Measurements from ENCODE around the gene SLC17A7.

The SLC17A7 gene

GRCh38 chr19:49441210-49441959, at the start of gene SLC17A7:
SLC17A7 (minus strand) TSS chr19:49441527; CDS start chr19:49441379, 148 bp downstream.
- Mint-ChIP-seq H3K27me3 (peaks cover 60% of the 10 kb centered on the region), H3K4me1 (ENCODE audit: low read depth) (peaks cover 31% of the 10 kb centered on the region), H3K9me3 (no peaks in the 10 kb centered on the region), H3K4me3 (peak within 1 kb of the TSS; percentile 79), H3K27ac (no peak within 1 kb of the TSS), H3K36me3 (ENCODE audit: low read depth) (peaks cover 6% of the 10 kb centered on the region)
- DNase-seq: peak; percentile 65

- H3K36me3 Mint-ChIP-seq (ENCODE audit: low read depth): peaks cover 73% of the 10 kb centered on the region
- DNase-seq: peak; percentile 63
- H3K9me3 Mint-ChIP-seq: no peaks in the 10 kb centered on the region
- peaks cover 4% of the 10 kb centered on the region for H3K27me3 Mint-ChIP-seq
- peak overlapping the region; percentile 97 for H3K4me3 Mint-ChIP-seq
- H3K4me1 Mint-ChIP-seq (ENCODE audit: low read depth): peaks cover 48% of the 10 kb centered on the region
- peak overlapping the region; percentile 99 for H3K27ac Mint-ChIP-seq
Measured at GRCh38 chr19:49490287-49491029, 49.1 kb upstream of the SLC17A7 start.

- peak overlapping the region; percentile 99 for H3K27ac Mint-ChIP-seq
- H3K4me3 Mint-ChIP-seq: peak overlapping the region; percentile 97
- peaks cover 77% of the 10 kb centered on the region for H3K36me3 Mint-ChIP-seq (ENCODE audit: low read depth)
- DNase-seq: peak; percentile 77
- H3K27me3 Mint-ChIP-seq: peaks cover 4% of the 10 kb centered on the region
- H3K4me1 Mint-ChIP-seq (ENCODE audit: low read depth): peaks cover 43% of the 10 kb centered on the region
- no peaks in the 10 kb centered on the region for H3K9me3 Mint-ChIP-seq
Measured at GRCh38 chr19:49489601-49490167, 48.4 kb upstream of the SLC17A7 start.

GRCh38 chr19:49488863-49489537, 47.7 kb upstream of the SLC17A7 start:
- peak; percentile 70 for DNase-seq
- H3K27me3 Mint-ChIP-seq: peaks cover 4% of the 10 kb centered on the region
- H3K4me1 Mint-ChIP-seq (ENCODE audit: low read depth): peaks cover 43% of the 10 kb centered on the region
- H3K27ac Mint-ChIP-seq: peak overlapping the region; percentile 99
- no peaks in the 10 kb centered on the region for H3K9me3 Mint-ChIP-seq
- peaks cover 82% of the 10 kb centered on the region for H3K36me3 Mint-ChIP-seq (ENCODE audit: low read depth)
- peak overlapping the region; percentile 97 for H3K4me3 Mint-ChIP-seq

- Mint-ChIP-seq H3K4me3 (peak overlapping the region; percentile 97), H3K27me3 (peaks cover 4% of the 10 kb centered on the region), H3K36me3 (ENCODE audit: low read depth) (peaks cover 89% of the 10 kb centered on the region), H3K27ac (peak overlapping the region; percentile 99), H3K4me1 (ENCODE audit: low read depth) (peaks cover 45% of the 10 kb centered on the region), H3K9me3 (no peaks in the 10 kb centered on the region)
- DNase-seq: peak; percentile 75
Measured at GRCh38 chr19:49488046-49488862, 46.9 kb upstream of the SLC17A7 start.

GRCh38 chr19:49487277-49488045, 46.1 kb upstream of the SLC17A7 start, which contains the start of gene RPL13A:
RPL13A (plus strand) TSS chr19:49487608; CDS start chr19:49487630, 22 bp downstream.
- H3K4me1 Mint-ChIP-seq (ENCODE audit: low read depth): peaks cover 39% of the 10 kb centered on the region
- peak within 1 kb of the TSS; percentile 97 for H3K4me3 Mint-ChIP-seq
- peaks cover 4% of the 10 kb centered on the region for H3K27me3 Mint-ChIP-seq
- H3K36me3 Mint-ChIP-seq (ENCODE audit: low read depth): peaks cover 89% of the 10 kb centered on the region
- no peaks in the 10 kb centered on the region for H3K9me3 Mint-ChIP-seq
- H3K27ac Mint-ChIP-seq: peak within 1 kb of the TSS; percentile 99
- peak; percentile 99 for DNase-seq

- DNase-seq: no peak
- H3K4me1 Mint-ChIP-seq (ENCODE audit: low read depth): peaks cover 33% of the 10 kb centered on the region
- H3K4me3 Mint-ChIP-seq: peak overlapping the region; percentile 97
- H3K27me3 Mint-ChIP-seq: peaks cover 4% of the 10 kb centered on the region
- H3K36me3 Mint-ChIP-seq (ENCODE audit: low read depth): peaks cover 89% of the 10 kb centered on the region
- H3K9me3 Mint-ChIP-seq: no peaks in the 10 kb centered on the region
- H3K27ac Mint-ChIP-seq: peak overlapping the region; percentile 99
Measured at GRCh38 chr19:49486710-49487276, 45.5 kb upstream of the SLC17A7 start.

GRCh38 chr19:49486232-49486631, 44.9 kb upstream of the SLC17A7 start:
- Mint-ChIP-seq H3K9me3 (no peaks in the 10 kb centered on the region), H3K27ac (peak overlapping the region; percentile 83), H3K36me3 (ENCODE audit: low read depth) (peaks cover 87% of the 10 kb centered on the region), H3K27me3 (peaks cover 4% of the 10 kb centered on the region), H3K4me1 (ENCODE audit: low read depth) (peaks cover 30% of the 10 kb centered on the region), H3K4me3 (peak overlapping the region; percentile 97)
- no peak for DNase-seq

GRCh38 chr19:49481020-49481683, 39.8 kb upstream of the SLC17A7 start:
- Mint-ChIP-seq H3K27me3 (no peaks in the 10 kb centered on the region), H3K4me1 (ENCODE audit: low read depth) (peaks cover 25% of the 10 kb centered on the region), H3K27ac (peak overlapping the region; percentile 76), H3K4me3 (no peak overlapping the region), H3K9me3 (no peaks in the 10 kb centered on the region), H3K36me3 (ENCODE audit: low read depth) (peaks cover 72% of the 10 kb centered on the region)
- DNase-seq: no peak

GRCh38 chr19:49479975-49480628, 38.8 kb upstream of the SLC17A7 start:
- Mint-ChIP-seq H3K36me3 (ENCODE audit: low read depth) (peaks cover 70% of the 10 kb centered on the region), H3K27ac (peak overlapping the region; percentile 63), H3K4me3 (no peak overlapping the region), H3K9me3 (no peaks in the 10 kb centered on the region), H3K27me3 (no peaks in the 10 kb centered on the region), H3K4me1 (ENCODE audit: low read depth) (peaks cover 31% of the 10 kb centered on the region)
- DNase-seq: no peak

GRCh38 chr19:49475995-49476880, 34.9 kb upstream of the SLC17A7 start:
- Mint-ChIP-seq H3K4me1 (ENCODE audit: low read depth) (peaks cover 50% of the 10 kb centered on the region), H3K36me3 (ENCODE audit: low read depth) (peaks cover 41% of the 10 kb centered on the region), H3K9me3 (no peaks in the 10 kb centered on the region), H3K4me3 (peak overlapping the region; percentile 81), H3K27ac (peak overlapping the region; percentile 92), H3K27me3 (no peaks in the 10 kb centered on the region)
- peak; percentile 84 for DNase-seq
